ENCODE data around the gene NRP2.

DNA sequence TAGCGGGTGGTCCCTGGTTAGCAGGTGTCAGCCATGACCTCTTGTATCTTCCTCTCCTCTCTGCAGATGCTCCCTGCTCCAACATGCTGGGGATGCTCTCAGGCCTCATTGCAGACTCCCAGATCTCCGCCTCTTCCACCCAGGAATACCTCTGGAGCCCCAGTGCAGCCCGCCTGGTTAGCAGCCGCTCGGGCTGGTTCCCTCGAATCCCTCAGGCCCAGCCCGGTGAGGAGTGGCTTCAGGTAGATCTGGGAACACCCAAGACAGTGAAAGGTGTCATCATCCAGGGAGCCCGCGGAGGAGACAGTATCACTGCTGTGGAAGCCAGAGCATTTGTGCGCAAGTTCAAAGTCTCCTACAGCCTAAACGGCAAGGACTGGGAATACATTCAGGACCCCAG lies 60.8 kb downstream of the NRP2 start:
- TF ChIP-seq, protein P1, sequence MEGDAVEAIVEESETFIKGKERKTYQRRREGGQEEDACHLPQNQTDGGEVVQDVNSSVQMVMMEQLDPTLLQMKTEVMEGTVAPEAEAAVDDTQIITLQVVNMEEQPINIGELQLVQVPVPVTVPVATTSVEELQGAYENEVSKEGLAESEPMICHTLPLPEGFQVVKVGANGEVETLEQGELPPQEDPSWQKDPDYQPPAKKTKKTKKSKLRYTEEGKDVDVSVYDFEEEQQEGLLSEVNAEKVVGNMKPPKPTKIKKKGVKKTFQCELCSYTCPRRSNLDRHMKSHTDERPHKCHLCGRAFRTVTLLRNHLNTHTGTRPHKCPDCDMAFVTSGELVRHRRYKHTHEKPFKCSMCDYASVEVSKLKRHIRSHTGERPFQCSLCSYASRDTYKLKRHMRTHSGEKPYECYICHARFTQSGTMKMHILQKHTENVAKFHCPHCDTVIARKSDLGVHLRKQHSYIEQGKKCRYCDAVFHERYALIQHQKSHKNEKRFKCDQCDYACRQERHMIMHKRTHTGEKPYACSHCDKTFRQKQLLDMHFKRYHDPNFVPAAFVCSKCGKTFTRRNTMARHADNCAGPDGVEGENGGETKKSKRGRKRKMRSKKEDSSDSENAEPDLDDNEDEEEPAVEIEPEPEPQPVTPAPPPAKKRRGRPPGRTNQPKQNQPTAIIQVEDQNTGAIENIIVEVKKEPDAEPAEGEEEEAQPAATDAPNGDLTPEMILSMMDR (IDR thresholded peaks at IDR 0.05): no peak
- no peak for TF ChIP-seq POLR2A (IDR thresholded peaks at IDR 0.05)
